MM.1S (cell line): ENCODE results near the gene POLR3E.

Experiments used
- DNase-seq: peaks from one replicate; pipeline ENCODE4 v3.0.0-alpha.2; 2015
- H2AFZ ChIP-seq: fragments of 300-600 bp; sonication (generic); 2 replicates; pipeline ENCODE4 v1.6.0; 2016; ENCODE audit warnings: antibody characterized with exemption, low read length
- H3F3A ChIP-seq: fragments of 300-600 bp; sonication (generic); 2 replicates; pipeline ENCODE4 v1.6.1; 2016; ENCODE audit warnings: mild to moderate bottlenecking, antibody characterized with exemption, low read length, moderate library complexity, mixed read lengths; ENCODE audit not compliant: insufficient read depth
- H3K27ac ChIP-seq: fragments of 300-600 bp; sonication (generic); 2 replicates; pipeline ENCODE4 v1.5.1; 2016; ENCODE audit warnings: mild to moderate bottlenecking, low read length
- H3K27me3 ChIP-seq: fragments of 300-600 bp; sonication (generic); replicated peaks from 2 replicates; pipeline ENCODE4 v1.6.0; 2016; ENCODE audit warnings: low read length; ENCODE audit not compliant: insufficient read depth
- H3K36me3 ChIP-seq: fragments of 300-600 bp; sonication (generic); replicated peaks from 2 replicates; pipeline ENCODE4 v1.6.1; 2016; ENCODE audit warnings: mild to moderate bottlenecking, low read length, mixed read lengths; ENCODE audit not compliant: insufficient read depth
- H3K4me1 ChIP-seq: fragments of 300-600 bp; sonication (generic); 2 replicates; pipeline ENCODE4 v1.6.1; 2016; ENCODE audit warnings: low read length, mixed read lengths
- H3K4me2 ChIP-seq: fragments of 300-600 bp; sonication (generic); 2 replicates; pipeline ENCODE4 v1.6.0; 2016; ENCODE audit warnings: low read depth, low read length
- H3K4me3 ChIP-seq: fragments of 300-600 bp; sonication (generic); 2 replicates; pipeline ENCODE4 v1.5.1; 2016; ENCODE audit warnings: low read length, mixed read lengths
- H3K79me2 ChIP-seq: fragments of 300-600 bp; sonication (generic); 2 replicates; pipeline ENCODE4 v1.6.1; 2016; ENCODE audit warnings: mixed run types, low read length, mixed read lengths
- H3K9ac ChIP-seq: fragments of 300-600 bp; sonication (generic); 2 replicates; pipeline ENCODE4 v1.6.1; 2016; ENCODE audit warnings: low read length, mixed read lengths
- H3K9me2 ChIP-seq: fragments of 300-600 bp; sonication (generic); replicated peaks from 2 replicates; pipeline ENCODE4 v1.6.1; 2016; ENCODE audit warnings: mild to moderate bottlenecking, low read length, mixed read lengths; ENCODE audit not compliant: insufficient read depth
- H3K9me3 ChIP-seq: fragments of 300-600 bp; sonication (generic); replicated peaks from 2 replicates; pipeline ENCODE4 v1.6.1; 2016; ENCODE audit warnings: mild to moderate bottlenecking, low read length, mixed read lengths; ENCODE audit not compliant: insufficient read depth
- H4K20me1 ChIP-seq: fragments of 300-600 bp; sonication (generic); 2 replicates; pipeline ENCODE4 v1.6.1; 2016; ENCODE audit warnings: mild to moderate bottlenecking, low read length, moderate library complexity, mixed read lengths; ENCODE audit not compliant: insufficient read depth
- EZH2 ChIP-seq: fragments of 300-600 bp; sonication (generic); optimal IDR thresholded peaks from 2 replicates; pipeline ENCODE3; 2017; ENCODE audit warnings: low read depth, mild to moderate bottlenecking, antibody characterized with exemption, low read length, mixed read lengths
- EZH2phosphoT487 ChIP-seq: fragments of 300-600 bp; sonication (generic); IDR thresholded peaks from 2 replicates; pipeline ENCODE4 v1.6.1; 2018; ENCODE audit warnings: antibody characterized with exemption, low read length
- TF ChIP-seq, protein P1 (sequence below): fragments of 300-600 bp; sonication (generic); IDR thresholded peaks from 2 replicates; pipeline ENCODE4 v1.5.1; 2016; ENCODE audit warnings: antibody characterized with exemption, low read length, mixed read lengths

POLR3E gene

DNA sequence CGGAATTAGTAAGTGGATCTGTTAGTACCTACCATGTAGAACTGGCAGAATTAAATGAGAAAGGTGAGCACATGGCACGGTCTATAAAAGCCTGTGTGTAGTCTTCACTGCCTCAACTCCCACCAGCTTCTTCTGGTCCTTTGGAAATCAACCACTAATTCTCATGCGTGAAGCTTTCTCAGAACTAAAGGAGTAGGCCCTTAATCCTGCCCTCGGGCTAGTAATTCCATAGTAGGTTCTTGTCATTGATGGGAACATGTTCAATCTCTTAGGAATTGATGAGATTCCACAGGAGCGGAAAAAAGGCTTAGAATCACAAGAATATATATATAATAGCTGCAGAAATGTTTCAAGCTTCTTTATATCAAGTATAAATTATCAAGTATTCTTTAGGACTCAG lies 55.5 kb downstream of the POLR3E start:
- no peak for DNase-seq
- no peak overlapping the region for H3K27ac ChIP-seq

DNA sequence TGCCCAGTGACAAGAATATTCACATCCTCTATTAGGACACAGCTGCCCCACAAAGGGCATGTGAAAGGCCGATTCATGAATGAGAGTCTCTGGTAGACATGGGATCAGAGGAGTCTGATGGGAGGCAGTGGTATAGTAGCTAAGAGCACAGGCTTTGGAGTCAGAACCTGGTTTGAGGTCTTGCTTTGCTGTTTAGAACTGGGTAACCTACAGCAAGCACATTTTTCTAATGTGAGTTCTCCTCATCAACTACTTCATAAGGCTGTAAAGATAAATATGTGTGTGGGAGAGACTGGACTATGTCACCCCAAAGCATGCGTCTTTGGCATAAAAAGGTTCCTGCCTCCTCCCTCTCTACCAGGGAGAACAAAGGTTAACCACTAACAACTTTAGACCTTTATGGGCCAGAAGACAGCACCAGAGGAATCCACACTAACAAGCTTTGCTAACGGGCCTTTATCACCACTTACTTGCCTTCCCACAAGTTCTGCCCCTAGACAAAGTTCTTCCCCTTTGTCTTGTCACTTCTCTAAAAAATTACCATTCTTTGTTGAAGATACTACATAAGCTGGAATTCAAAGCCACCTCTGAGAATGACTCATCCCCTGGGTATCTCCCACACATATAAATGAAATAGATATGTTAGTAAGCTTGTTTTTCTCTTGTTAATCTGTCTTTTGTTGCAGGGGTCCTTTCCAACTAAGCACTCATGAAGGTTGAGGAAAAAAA lies 56.1 kb downstream of the POLR3E start:
- Histone ChIP-seq H3F3A (peaks cover 28% of the 10 kb centered on the region), H3K4me3 (no peak overlapping the region), H3K27ac (no peak overlapping the region), H3K27me3 (no peaks in the 10 kb centered on the region), H2AFZ (no peak overlapping the region), H3K9ac (no peak overlapping the region), H3K79me2 (peaks cover 67% of the 10 kb centered on the region), H3K9me2 (no peaks in the 10 kb centered on the region), H3K9me3 (no peaks in the 10 kb centered on the region), H3K4me1 (peaks cover 30% of the 10 kb centered on the region), H3K36me3 (0 out of 2 replicates have a peak, but pooled peaks cover 8% of the 10 kb centered on the region), H3K4me2 (no peak overlapping the region), H4K20me1 (no peaks in the 10 kb centered on the region)
- no peak for DNase-seq
- TF ChIP-seq EZH2, result no peak
- TF ChIP-seq EZH2phosphoT487, result no peak
- TF ChIP-seq, protein P1, sequence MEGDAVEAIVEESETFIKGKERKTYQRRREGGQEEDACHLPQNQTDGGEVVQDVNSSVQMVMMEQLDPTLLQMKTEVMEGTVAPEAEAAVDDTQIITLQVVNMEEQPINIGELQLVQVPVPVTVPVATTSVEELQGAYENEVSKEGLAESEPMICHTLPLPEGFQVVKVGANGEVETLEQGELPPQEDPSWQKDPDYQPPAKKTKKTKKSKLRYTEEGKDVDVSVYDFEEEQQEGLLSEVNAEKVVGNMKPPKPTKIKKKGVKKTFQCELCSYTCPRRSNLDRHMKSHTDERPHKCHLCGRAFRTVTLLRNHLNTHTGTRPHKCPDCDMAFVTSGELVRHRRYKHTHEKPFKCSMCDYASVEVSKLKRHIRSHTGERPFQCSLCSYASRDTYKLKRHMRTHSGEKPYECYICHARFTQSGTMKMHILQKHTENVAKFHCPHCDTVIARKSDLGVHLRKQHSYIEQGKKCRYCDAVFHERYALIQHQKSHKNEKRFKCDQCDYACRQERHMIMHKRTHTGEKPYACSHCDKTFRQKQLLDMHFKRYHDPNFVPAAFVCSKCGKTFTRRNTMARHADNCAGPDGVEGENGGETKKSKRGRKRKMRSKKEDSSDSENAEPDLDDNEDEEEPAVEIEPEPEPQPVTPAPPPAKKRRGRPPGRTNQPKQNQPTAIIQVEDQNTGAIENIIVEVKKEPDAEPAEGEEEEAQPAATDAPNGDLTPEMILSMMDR, result no peak

More for the DNA sequence above, 55.5 kb downstream of the POLR3E start:
- Histone ChIP-seq H3K9me3 (no peaks in the 10 kb centered on the region), H3K36me3 (0 out of 2 replicates have a peak, but pooled peaks cover 12% of the 10 kb centered on the region), H3K27me3 (no peaks in the 10 kb centered on the region), H3K79me2 (peaks cover 67% of the 10 kb centered on the region), H3F3A (peaks cover 22% of the 10 kb centered on the region), H3K4me3 (no peak overlapping the region), H3K9ac (no peak overlapping the region), H4K20me1 (no peaks in the 10 kb centered on the region), H3K4me1 (peaks cover 24% of the 10 kb centered on the region), H2AFZ (no peak overlapping the region), H3K4me2 (no peak overlapping the region), H3K9me2 (no peaks in the 10 kb centered on the region)
- TF ChIP-seq EZH2phosphoT487 (no peak), EZH2 (no peak)
- TF ChIP-seq, protein P1, result no peak

DNA sequence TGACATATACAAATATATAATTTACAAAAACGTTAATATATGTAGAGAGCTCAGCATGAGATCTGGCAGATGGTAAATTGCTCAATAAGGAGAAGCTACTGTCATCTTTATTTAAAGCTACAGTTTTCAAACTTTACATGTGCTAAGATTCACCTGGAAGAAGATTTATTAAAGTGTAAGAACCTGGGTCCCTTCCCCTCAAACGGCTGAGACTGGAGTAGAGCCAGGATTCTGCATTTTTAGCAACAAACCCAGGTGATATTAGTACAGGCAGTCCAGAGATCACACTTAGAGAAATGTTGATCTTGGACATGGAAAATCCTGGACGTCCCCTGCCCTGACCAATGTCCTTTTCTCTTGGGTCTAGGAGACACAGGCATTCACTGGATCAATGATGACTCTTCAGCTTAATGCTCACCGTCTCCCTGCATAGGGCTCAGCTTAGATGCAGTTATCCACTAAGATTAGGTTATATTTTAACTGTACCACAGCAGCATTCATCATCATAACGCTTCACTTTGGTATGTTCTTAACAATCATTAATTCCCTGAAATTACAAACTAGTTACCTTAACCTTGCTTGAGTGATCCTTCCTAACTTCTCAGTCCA lies 56.8 kb downstream of the POLR3E start:
- H3K9me2 ChIP-seq, result no peaks in the 10 kb centered on the region
- H3K79me2 ChIP-seq, result peaks cover 72% of the 10 kb centered on the region
- H3F3A ChIP-seq, result peaks cover 35% of the 10 kb centered on the region
- H3K4me1 ChIP-seq, result peaks cover 37% of the 10 kb centered on the region
- no peak overlapping the region for H3K4me2 ChIP-seq
- H3K9ac ChIP-seq, result no peak overlapping the region
- no peaks in the 10 kb centered on the region for H3K27me3 ChIP-seq
- H3K9me3 ChIP-seq, result no peaks in the 10 kb centered on the region
- no peak overlapping the region for H3K27ac ChIP-seq
- H2AFZ ChIP-seq, result no peak overlapping the region
- H3K4me3 ChIP-seq, result no peak overlapping the region
- H4K20me1 ChIP-seq, result no peaks in the 10 kb centered on the region
- TF ChIP-seq EZH2phosphoT487, result no peak
- no peak for TF ChIP-seq EZH2
- TF ChIP-seq, protein P1, result no peak
- DNase-seq, result no peak
- 0 out of 2 replicates have a peak, but pooled peaks cover 1% of the 10 kb centered on the region for H3K36me3 ChIP-seq
